ENCODE data around the gene MID1IP1. TPM values are rescaled to one million over a fixed set of nuclear protein-coding genes. Genes with fewer than 3 reads are reported as not detected.

MID1IP1 gene
- total and polyA plus RNA-seq, 10 of the 15 experiments (the other 5 are each of a cell fraction or from before 2014, with no cell fraction given): 0.21 to 62.2 (median 14.6) TPM

DNA sequence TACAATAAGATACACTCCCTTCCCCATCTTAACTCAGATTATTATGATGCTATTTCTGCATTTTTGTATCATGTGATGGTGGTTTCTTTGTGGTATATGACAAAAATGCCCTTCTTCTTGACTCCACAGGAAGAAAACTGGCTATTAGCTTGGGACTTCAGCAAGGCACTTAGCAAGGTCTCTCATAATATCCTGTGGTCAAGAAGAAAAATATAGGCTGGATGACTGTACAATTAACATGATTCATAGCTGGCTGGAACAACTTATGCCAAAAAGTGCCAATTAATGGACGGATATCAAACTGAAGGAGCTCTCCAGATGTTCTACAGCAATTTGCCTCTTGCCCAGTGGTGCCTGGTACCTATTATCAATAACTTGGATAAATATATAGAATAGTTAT, 2.3 kb upstream of the MID1IP1 start:
- no peaks in the 10 kb centered on the region; the same call in 2 of the 3 replicates for H3K9me3 ChIP-seq (replicated peaks; ENCODE audit: control insufficient read depth, insufficient read depth, low read length)
- WGBS (ENCODE audit: insufficient coverage, insufficient replicate concordance, low lambda C conversion rate, missing lambda C conversion rate): 0% methylated on average over 1 of the region's 1 CpG
- H3K27me3 ChIP-seq (replicated peaks in 1 of 2; ENCODE audit: control insufficient read depth in 2 of 2, insufficient read depth in 2 of 2, low read length in 1 of 2): no peaks in the 10 kb centered on the region
- ATAC-seq (no peak), DNase-seq (ENCODE audit: low read depth, low spot score) (no peak), FAIRE-seq (no peak)
- peaks cover 24% of the 10 kb centered on the region for H3K79me2 ChIP-seq (ENCODE audit: control insufficient read depth, insufficient read depth, low read length)
- ChIA-PET SMC1A (ENCODE audit: uncharacterized antibody, unreplicated experiment) (interaction anchor here (0.8 to 1.3 kb wide), 2 partner anchors 185 to 351 kb away, joined by 3 to 4 read pairs; no protein-coding TSS in a partner anchor), CTCF (interaction anchor here (2.6 kb wide), 1 partner anchor 185 kb away, joined by 10 read pairs; no protein-coding TSS in a partner anchor), RAD21 (ENCODE audit: unreplicated experiment) (interaction anchor here (0.7 to 1.4 kb wide), 4 partner anchors 11 to 188 kb away, joined by 3 to 5 read pairs (median 4); no protein-coding TSS in a partner anchor), POLR2A (no interaction called here)
- no peak overlapping the region for H3K4me2 ChIP-seq (ENCODE audit: control insufficient read depth, insufficient read depth)
- no peak overlapping the region for H3K27ac ChIP-seq (ENCODE audit: control insufficient read depth, insufficient read depth)
- in situ Hi-C loops (cut with MboI): no loop called here
- no peaks in the 10 kb centered on the region for H4K20me1 ChIP-seq (ENCODE audit: control insufficient read depth, insufficient read depth)
- H3K9ac ChIP-seq (ENCODE audit: control insufficient read depth, insufficient read depth, low read length): no peak overlapping the region
- no peaks in the 10 kb centered on the region for H3K36me3 ChIP-seq (ENCODE audit: control insufficient read depth in 2 of 2, insufficient read depth in 2 of 2, low read length in 1 of 2)
- H3K4me3 ChIP-seq: no peak overlapping the region
- intact Hi-C loops (cut with micrococcal nuclease; ENCODE audit: unreplicated experiment): no loop called here
- TF ChIP-seq, protein P1, sequence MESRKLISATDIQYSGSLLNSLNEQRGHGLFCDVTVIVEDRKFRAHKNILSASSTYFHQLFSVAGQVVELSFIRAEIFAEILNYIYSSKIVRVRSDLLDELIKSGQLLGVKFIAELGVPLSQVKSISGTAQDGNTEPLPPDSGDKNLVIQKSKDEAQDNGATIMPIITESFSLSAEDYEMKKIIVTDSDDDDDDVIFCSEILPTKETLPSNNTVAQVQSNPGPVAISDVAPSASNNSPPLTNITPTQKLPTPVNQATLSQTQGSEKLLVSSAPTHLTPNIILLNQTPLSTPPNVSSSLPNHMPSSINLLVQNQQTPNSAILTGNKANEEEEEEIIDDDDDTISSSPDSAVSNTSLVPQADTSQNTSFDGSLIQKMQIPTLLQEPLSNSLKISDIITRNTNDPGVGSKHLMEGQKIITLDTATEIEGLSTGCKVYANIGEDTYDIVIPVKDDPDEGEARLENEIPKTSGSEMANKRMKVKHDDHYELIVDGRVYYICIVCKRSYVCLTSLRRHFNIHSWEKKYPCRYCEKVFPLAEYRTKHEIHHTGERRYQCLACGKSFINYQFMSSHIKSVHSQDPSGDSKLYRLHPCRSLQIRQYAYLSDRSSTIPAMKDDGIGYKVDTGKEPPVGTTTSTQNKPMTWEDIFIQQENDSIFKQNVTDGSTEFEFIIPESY (IDR thresholded peaks at IDR 0.05): no peak
- TF ChIP-seq POLR2AphosphoS5 (IDR thresholded peaks at IDR 0.05; ENCODE audit: low read length) (no peak), POLR2AphosphoS2 (IDR thresholded peaks at IDR 0.05; ENCODE audit: low read depth, low read length) (no peak), MYB (IDR thresholded peaks at IDR 0.05; ENCODE audit: borderline replicate concordance, low read depth, low read length) (no peak), EZH2 (IDR thresholded peaks at IDR 0.05; ENCODE audit: borderline replicate concordance, control insufficient read depth, low read depth, low read length) (no peak), HCFC1 (IDR thresholded peaks at IDR 0.05; ENCODE audit: low read length) (no peak), ETV6 (conservative IDR thresholded peaks at IDR 0.05 in 1 of 2, IDR thresholded peaks at IDR 0.05 in 1 of 2; ENCODE audit: borderline replicate concordance in 1 of 2, low read depth in 1 of 2) (no peak), FOS (IDR thresholded peaks at IDR 0.05; ENCODE audit: borderline replicate concordance, extremely low read depth, insufficient read length) (no peak), CHD4 (IDR thresholded peaks at IDR 0.05) (no peak), MYC (IDR thresholded peaks at IDR 0.05; ENCODE audit: insufficient read depth, insufficient read length, insufficient replicate concordance, low read length, severe bottlenecking) (no peak), POLR2A (IDR thresholded peaks at IDR 0.05; ENCODE audit: low read depth, low read length) (no peak), ESRRA (IDR thresholded peaks at IDR 0.05; ENCODE audit: low read length) (no peak), TCF12 (IDR thresholded peaks at IDR 0.05; ENCODE audit: low read depth, low read length) (no peak), CREM (IDR thresholded peaks at IDR 0.05; ENCODE audit: low read depth) (no peak), SIN3A (IDR thresholded peaks at IDR 0.05; ENCODE audit: low read depth, low read length) (no peak), ZBED1 (IDR thresholded peaks at IDR 0.05; ENCODE audit: borderline replicate concordance) (no peak), HDAC2 (IDR thresholded peaks at IDR 0.05) (no peak)
- TF ChIP-seq, protein P2, sequence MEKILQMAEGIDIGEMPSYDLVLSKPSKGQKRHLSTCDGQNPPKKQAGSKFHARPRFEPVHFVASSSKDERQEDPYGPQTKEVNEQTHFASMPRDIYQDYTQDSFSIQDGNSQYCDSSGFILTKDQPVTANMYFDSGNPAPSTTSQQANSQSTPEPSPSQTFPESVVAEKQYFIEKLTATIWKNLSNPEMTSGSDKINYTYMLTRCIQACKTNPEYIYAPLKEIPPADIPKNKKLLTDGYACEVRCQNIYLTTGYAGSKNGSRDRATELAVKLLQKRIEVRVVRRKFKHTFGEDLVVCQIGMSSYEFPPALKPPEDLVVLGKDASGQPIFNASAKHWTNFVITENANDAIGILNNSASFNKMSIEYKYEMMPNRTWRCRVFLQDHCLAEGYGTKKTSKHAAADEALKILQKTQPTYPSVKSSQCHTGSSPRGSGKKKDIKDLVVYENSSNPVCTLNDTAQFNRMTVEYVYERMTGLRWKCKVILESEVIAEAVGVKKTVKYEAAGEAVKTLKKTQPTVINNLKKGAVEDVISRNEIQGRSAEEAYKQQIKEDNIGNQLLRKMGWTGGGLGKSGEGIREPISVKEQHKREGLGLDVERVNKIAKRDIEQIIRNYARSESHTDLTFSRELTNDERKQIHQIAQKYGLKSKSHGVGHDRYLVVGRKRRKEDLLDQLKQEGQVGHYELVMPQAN (conservative IDR thresholded peaks at IDR 0.05): no peak
- TF ChIP-seq, protein P3, sequence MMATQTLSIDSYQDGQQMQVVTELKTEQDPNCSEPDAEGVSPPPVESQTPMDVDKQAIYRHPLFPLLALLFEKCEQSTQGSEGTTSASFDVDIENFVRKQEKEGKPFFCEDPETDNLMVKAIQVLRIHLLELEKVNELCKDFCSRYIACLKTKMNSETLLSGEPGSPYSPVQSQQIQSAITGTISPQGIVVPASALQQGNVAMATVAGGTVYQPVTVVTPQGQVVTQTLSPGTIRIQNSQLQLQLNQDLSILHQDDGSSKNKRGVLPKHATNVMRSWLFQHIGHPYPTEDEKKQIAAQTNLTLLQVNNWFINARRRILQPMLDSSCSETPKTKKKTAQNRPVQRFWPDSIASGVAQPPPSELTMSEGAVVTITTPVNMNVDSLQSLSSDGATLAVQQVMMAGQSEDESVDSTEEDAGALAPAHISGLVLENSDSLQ (IDR thresholded peaks at IDR 0.05): no peak
- TF ChIP-seq, protein P4, sequence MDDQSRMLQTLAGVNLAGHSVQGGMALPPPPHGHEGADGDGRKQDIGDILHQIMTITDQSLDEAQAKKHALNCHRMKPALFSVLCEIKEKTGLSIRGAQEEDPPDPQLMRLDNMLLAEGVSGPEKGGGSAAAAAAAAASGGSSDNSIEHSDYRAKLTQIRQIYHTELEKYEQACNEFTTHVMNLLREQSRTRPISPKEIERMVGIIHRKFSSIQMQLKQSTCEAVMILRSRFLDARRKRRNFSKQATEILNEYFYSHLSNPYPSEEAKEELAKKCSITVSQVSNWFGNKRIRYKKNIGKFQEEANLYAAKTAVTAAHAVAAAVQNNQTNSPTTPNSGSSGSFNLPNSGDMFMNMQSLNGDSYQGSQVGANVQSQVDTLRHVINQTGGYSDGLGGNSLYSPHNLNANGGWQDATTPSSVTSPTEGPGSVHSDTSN (IDR thresholded peaks at IDR 0.05; ENCODE audit: insufficient replicate concordance, low read depth, low read length): no peak
- H2AFZ ChIP-seq (ENCODE audit: control insufficient read depth, low read depth, low read length): no peak overlapping the region
- BruUV-seq (replicated peaks): no TSS peak
- no peaks in the 10 kb centered on the region for H3K4me1 ChIP-seq (ENCODE audit: control insufficient read depth, insufficient read depth, low read length)
